HL-60 (cell line): ENCODE measurements around the gene GNAI2.

Experiments
- POLR2AphosphoS5 ChIP-seq: IDR thresholded peaks from 2 replicates; pipeline ENCODE4 v1.6.1; 2012; ENCODE audit warnings: low read depth
- SPI1 ChIP-seq: IDR thresholded peaks from 2 replicates; pipeline ENCODE4 v1.6.1; 2012; ENCODE audit warnings: low read depth, mild to moderate bottlenecking, borderline replicate concordance
- TF ChIP-seq, protein P1 (sequence below): IDR thresholded peaks from one replicate; pipeline ENCODE4 v1.5.1; 2011; ENCODE audit warnings: low read length, control low read depth, inconsistent platforms; ENCODE audit not compliant: insufficient read depth
- TF ChIP-seq, protein P2 (sequence below): IDR thresholded peaks from 2 replicates; pipeline ENCODE4 v1.6.1; 2012; ENCODE audit warnings: low read depth; ENCODE audit not compliant: insufficient replicate concordance

- TF ChIP-seq, protein P1, sequence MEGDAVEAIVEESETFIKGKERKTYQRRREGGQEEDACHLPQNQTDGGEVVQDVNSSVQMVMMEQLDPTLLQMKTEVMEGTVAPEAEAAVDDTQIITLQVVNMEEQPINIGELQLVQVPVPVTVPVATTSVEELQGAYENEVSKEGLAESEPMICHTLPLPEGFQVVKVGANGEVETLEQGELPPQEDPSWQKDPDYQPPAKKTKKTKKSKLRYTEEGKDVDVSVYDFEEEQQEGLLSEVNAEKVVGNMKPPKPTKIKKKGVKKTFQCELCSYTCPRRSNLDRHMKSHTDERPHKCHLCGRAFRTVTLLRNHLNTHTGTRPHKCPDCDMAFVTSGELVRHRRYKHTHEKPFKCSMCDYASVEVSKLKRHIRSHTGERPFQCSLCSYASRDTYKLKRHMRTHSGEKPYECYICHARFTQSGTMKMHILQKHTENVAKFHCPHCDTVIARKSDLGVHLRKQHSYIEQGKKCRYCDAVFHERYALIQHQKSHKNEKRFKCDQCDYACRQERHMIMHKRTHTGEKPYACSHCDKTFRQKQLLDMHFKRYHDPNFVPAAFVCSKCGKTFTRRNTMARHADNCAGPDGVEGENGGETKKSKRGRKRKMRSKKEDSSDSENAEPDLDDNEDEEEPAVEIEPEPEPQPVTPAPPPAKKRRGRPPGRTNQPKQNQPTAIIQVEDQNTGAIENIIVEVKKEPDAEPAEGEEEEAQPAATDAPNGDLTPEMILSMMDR, result no peak
- TF ChIP-seq SPI1 (no peak), POLR2AphosphoS5 (no peak)
- TF ChIP-seq, protein P2, sequence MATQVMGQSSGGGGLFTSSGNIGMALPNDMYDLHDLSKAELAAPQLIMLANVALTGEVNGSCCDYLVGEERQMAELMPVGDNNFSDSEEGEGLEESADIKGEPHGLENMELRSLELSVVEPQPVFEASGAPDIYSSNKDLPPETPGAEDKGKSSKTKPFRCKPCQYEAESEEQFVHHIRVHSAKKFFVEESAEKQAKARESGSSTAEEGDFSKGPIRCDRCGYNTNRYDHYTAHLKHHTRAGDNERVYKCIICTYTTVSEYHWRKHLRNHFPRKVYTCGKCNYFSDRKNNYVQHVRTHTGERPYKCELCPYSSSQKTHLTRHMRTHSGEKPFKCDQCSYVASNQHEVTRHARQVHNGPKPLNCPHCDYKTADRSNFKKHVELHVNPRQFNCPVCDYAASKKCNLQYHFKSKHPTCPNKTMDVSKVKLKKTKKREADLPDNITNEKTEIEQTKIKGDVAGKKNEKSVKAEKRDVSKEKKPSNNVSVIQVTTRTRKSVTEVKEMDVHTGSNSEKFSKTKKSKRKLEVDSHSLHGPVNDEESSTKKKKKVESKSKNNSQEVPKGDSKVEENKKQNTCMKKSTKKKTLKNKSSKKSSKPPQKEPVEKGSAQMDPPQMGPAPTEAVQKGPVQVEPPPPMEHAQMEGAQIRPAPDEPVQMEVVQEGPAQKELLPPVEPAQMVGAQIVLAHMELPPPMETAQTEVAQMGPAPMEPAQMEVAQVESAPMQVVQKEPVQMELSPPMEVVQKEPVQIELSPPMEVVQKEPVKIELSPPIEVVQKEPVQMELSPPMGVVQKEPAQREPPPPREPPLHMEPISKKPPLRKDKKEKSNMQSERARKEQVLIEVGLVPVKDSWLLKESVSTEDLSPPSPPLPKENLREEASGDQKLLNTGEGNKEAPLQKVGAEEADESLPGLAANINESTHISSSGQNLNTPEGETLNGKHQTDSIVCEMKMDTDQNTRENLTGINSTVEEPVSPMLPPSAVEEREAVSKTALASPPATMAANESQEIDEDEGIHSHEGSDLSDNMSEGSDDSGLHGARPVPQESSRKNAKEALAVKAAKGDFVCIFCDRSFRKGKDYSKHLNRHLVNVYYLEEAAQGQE, result no peak
Measured at GRCh38 chr3:50287262-50287661, 51.3 kb downstream of the GNAI2 start.
